GM21360 (cell line): ENCODE measurements around the gene FIGN.

Experiments
- ATAC-seq: cut with Tn5 transposase; IDR thresholded peaks from one replicate; pipeline ENCODE4 v1.9.1; 2021; ENCODE audit warnings: mild to moderate bottlenecking, moderate library complexity; ENCODE audit not compliant: unreplicated experiment

The FIGN gene

DNA sequence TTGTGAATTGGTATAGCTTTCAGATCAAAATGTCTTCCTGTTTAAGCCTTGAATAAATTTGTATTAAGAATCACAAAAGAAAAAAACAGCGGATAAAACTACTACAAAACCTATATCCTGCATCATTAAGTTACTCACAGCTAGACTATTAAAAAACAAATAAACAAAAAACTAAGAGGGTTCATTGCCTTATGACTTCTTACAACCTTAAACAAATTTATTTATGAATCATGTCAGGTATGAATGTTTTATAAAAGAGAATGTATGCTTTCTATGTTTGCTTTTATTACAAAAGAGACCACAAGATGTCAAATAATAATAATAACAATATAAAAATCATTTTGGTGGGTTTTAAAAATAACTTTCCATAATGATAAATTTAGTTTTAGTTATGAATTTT, 109.6 kb downstream of the FIGN start:
- ATAC-seq = no peak

DNA sequence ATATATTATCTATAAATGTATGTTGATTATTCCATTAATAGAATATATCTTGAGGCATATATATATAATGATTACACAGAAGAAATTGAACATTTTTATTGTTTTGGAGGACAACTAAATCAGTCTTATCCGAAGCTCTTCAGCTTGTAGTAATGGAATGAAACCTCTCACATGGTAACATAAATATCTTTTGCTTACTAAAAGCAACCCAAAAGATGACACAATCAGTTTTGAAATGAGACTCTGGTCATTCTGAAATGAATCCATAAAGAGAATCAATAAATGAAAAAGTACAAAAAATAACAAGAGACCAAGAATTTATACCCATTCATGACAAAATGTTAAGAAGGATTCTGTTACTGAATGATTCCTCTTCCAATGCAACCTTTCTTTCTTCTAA, 110.2 kb downstream of the FIGN start:
- no peak for ATAC-seq

DNA sequence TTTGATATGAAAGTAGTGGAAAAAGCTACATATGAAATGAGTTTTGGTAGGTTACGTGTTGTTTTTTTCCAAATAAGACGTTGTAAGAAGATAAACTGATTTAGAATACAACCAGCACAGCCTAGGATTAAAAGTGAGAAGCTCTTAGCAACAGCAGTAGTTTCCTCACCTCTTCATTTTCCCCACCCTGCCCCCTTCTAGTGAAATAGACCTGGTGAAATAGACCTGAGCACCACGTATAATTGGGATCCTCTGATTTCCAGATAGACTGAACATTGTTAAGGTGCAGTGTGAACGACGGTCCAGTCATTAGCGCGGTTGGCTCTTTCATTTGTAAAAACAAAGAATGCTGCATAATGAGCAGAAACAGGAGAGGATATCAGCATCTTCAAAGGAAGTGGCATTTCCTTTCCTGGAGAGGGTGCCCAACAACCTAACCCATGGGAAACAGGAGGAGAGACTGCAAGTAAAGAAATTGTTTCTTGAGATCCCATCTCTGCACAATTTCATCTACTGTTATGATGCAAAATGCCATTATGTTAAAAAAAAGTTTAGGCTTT, 114.3 kb downstream of the FIGN start:
- ATAC-seq = no peak

DNA sequence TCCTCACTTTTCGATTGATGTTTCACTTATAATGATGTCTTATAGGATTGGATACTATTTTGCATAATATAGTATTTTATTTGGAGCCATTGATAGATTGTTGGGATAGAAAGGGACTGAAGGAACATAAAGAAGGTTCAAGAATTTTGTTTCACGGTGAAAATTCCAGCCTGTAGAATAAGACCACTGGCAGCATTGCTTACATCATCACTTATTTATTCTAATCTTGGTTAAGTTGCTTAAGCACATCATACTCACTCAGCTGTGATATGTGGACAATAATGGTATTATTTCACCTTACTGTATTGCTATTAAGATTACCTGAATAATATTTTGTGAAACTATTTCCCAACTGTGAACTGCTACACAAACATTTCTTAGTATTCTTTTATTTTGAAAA, 118.3 kb downstream of the FIGN start:
- no peak for ATAC-seq

DNA sequence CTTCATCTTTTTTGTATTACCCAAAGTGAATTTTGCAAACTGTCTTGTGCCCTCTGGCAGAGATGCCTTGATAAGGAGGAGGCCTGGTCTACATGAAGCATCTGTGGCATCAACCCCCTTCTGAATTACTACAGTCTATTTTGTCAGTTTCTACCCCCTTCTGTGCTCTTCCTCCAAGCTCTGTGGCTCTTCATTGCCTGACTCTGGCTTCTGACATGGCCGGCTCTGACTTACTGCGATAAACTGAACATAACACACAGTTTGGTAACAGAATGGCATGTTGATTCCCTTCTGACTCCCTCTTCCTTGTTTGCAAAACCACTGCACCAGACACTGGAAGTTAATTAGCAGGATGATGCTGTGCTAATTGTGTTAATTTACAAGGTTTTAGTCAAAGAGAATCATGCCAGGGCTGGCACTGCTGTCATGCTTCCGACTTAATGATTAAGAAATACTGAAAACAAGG, 122.5 kb downstream of the FIGN start:
- ATAC-seq = no peak

DNA sequence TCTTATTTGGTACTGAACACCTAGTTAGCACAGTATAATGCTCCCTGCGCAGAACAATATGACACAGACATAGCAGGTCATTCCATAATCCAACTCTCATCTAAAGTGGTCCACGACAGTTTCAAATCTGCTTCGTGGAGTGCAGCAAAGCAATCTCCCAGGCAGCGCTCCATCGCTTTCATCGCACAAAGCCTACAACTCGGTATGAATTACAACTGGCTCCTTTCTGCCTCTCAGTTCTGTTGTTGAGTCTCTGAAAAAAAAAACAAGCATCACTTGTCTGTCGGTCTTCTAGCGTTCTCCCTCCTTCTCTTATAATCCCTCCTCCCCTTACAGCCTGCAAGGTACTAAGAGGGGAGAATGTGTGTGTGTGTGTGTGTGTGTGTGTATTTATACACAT, 123.5 kb downstream of the FIGN start:
- ATAC-seq = no peak

DNA sequence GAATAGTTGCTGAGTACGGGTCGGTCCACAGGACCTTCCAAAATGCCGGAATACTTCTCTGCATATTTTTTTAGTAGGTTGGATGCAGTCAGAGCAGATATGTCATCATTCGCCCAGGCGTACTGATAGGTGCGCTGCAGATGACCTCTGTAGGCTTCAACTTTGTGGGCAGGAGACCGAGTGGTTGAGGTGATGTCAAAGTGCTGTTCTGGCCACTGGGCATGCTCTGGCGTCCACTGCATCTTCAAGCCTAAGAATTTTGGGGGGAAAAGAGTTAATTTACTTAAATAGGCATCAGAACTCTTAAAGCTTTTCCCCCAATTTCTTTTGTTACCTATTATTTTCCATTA, 124.3 kb downstream of the FIGN start:
- no peak for ATAC-seq

DNA sequence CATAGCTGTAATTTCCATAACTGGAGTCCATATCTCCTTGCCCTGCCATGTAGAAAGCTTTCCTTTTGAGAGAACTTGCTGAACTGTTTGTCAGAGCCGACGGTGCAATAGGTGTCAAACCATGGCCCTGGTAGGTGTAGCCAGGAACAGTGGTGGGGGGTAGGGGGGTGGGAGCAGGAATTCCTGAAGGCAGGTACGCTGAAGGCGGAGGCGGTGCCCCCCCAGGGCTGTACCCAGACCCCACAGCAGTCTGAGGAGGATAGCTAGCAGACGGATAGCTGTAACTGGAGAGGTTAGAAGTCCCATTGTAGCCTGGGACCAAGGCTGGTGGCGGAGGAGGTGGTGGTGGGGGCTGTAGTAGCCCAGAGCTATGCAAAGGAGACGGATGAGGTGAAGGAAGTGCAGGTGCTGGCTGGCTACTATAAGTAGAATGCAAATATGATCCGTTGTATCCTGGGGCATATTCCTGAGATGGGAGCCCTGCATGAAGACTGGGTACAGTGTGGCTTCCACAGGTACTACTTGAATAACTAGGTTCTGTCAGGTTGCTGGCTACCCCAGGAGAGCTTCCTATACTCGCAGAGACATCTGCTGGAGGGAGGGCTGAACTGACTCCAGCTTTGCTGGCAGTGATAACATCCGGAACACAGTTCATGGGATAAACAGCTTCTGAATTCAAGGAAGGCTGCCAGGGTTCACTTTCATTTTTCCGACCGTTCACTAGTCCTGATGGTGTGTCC, 124.8 kb downstream of the FIGN start:
- no peak for ATAC-seq

DNA sequence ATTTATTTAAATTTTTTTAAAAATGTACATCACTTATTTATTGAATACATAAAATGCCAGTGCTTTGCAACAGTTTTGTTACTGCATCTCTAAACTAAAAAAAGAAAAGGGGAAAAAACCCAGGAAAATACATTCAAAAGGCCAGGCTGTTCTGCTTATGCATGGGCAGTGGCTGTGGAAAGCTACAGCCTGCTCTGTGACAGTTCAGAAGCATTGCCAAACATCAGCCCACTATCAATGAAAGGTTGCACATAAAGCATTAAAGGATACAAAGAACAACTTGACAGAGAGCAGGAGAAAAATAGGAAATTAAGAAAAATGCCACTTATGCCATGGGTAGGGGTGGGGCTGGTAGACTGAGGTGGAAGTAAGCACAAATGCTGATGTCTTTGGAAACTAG, 128.2 kb downstream of the FIGN start:
- no peak for ATAC-seq

DNA sequence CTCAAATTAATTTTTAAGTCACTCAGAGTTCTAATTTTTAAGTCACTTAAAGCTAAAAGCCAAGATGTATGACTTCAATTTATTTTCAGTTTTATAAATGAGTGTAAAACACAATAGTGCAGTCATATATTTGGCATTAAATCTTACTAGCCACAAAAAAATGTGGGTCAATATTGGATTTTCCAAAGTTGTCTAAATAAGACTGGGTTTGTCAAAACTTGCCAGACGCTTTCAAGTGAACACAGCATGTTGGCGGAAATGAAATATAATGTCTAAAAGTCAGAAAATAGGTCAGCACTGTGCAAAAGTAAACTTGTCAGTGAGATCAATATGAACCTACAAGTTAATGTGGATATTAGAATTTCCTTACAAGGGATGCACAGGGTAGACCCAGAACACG, 128.9 kb downstream of the FIGN start:
- no peak for ATAC-seq

DNA sequence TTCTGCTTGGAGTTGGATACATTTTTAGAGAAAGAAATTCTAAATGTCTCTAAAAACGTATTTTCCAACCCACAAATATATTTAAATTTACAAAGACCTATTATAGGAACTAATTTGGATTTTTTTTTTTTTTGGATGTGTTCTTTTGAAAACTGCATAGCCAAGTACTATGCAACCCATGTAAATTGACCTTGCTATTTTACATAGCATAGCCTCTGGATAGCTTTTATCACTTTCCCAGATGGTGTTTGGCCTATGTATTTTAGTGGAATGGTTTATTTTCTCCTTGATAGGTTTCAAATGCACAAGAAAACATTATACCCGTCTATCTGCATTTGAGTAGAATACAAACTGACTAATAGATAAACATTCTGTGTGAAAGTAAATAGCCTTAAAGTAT, 130.0 kb downstream of the FIGN start:
- no peak for ATAC-seq

DNA sequence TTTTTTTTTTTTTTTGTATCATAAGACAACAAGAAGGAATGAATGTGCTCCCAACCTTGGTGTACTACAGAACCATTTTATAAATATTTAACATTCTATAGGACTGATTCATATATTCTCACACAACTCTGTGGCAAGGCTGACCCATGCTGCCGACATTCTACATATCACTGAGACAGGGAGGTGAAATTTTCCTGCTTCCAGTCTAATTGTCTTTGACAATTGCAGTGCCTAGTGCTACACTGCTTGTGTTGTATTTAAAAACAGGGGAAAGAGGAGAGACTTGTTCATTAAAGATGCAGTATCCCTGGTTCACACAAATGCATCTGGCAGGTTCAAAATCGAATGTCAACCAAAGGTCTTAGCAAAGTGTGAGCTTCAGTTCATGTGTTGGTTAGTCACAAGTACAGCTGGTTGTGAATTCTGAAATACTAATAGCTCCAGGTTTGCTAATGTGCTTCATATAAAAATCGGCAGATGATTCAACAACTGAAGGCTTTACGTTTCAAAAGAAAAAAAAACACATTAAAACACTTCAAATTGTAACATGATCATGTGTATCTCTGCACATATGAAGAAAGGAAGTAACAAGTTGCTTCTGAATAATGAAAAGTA, 130.8 kb downstream of the FIGN start:
- ATAC-seq = no peak

DNA sequence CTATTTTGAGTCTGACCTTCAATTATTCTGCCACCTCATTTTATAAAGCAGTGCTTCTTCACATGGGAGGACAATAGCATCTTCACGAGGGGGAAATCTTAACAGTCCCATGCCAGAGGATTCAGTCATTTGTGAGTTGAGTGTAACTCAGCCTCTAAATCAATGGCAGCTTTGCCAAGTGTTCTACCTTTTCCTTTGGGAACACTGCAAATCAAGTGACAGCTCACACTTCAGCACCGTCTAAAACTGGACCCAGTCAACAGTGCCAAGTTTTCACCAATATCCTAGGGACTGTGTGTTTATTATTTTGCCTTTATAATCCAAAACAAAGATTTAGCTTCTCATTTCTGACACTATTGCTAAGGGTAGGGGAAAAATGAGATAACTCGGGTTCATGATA, 133.6 kb downstream of the FIGN start:
- no peak for ATAC-seq

DNA sequence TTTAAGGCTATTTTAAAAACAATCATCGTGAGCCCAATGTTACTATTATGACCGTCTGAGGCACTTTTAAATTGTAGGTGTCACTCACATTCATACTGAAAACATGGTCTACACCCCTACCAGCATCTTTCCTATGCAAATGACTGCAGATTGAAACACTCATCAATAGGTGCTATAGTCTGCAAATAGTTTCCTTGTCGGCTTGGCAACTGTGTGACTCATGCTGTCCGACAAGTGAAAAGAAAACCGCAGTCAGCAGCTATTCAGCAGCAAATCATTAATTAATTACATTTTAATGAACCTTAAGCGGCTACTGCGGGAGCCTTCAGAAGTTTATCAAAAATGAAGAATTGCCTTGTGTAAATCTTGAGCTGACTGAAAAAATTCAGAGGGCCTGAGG, 134.4 kb downstream of the FIGN start:
- ATAC-seq = no peak

DNA sequence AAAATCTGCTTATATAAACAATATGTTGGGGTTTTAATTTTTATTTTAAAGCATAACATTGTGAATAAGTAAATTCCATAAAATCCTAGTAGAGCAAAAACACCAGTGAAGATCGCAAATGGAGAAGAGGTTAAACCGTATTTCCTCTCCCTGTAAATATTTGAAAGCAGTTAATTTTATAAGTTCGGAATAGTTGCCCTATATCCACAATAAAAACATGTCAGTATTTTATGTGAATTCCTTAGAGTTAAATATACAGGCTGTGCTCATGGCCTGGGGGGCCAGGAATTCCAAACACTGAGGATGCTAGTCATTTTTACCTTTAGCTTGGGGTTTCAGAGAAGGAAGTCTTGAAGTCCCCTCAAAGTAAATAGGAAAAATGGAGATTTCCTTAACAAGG, 135.0 kb downstream of the FIGN start:
- no peak for ATAC-seq

DNA sequence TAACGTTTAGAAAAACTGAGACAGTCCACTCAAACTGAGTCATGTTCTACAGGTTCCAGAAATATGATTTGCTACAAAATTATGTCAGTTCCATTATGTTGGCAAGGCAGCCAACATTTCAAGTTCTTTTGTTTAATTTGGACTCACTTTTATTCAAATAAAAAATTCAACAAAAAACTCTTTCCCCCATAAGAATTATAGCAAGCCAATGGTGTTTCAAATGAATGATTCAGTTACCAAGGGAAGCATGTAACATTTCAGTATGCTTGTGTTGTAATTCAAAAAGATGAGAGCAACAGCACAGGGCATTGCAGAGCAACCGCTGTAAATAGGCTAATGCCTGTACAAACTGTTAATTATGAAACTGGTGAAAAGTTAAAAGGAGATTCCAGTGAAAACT, 140.8 kb downstream of the FIGN start:
- no peak for ATAC-seq

DNA sequence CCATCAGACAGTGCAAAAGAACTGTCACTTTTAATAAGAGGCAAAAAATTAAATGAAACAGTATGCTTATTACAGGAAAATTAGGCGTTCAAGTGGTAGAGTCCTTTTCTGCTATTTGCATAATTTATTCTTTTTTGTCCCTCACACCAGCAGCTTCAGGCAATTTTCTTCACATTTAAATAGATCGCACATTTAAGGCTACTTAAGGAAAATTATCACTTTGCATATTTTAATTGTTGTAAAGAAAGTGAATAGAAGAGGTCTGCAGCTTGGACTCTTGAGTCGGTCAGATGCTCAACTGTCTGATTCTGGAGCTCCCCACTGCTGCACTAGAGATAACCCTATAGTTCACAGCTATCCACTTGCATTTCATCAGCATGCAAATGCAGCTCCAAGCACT, 141.3 kb downstream of the FIGN start:
- no peak for ATAC-seq

DNA sequence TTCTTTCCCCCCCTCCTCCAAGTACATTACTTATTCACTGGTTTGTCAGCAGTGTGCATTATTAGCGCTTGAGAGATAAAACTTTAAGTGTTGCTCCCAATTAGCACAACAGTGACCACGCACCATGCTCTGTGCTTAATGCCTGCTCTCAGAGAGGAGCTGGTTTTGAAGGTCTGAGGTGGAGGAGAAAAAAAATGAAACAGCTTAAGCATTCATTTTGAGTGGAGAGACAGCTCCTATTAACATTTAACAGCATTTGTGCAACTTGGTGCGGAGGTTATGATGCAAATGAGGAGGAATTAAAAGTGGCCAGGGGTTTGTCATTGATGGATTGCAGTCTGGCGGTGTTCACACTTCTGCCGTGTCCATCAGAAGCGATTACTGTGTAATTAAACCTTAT, 141.8 kb downstream of the FIGN start:
- ATAC-seq = no peak

DNA sequence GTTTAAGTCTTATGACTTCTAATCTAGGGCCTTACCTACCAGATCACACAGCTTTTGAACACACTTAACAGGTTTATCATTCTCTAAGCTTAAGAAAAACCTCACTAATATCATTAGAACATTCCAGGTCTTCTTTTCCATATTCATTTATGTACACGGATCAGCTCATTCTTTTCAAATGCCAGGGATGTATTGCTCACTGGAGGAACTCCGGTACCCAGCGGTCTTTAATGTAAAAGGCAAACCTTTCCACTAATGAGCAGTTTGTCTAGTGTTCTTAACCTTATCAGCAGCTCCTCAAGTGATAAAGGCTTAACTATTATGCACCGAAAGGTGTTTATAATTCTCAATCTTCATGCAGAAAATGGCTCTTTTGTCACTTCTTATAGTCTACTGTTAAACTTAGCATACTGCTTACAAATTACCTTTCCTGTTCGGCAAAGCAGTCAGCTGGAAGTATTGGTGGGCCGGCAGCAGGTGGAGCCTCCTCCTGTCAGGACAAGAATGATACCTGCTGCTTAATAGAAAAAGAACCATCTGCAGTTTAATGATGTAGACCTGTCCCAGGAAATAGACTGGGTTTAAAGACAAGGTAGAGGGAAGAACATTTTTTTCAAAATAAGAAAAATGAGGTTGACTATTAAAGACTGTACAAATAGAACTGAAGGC, 142.7 kb downstream of the FIGN start:
- ATAC-seq = no peak

DNA sequence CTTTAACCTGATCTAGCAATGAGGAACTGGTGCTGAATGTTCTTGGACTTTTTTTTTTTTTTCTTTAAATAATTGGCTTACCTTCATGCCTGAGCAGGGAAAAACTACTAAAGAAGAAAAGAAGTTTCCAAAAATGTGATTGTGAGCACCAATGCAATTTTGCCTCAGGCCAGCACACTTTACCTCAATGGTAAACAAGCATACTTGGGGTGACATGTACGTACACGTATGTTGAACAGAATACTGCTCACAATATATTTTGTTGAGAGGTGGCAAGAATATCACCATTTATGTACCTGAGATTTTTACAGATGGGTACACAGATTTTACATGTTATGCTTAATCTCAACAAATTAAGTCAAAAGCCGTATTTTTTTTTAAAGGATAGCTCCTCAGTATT, 144.3 kb downstream of the FIGN start:
- no peak for ATAC-seq

DNA sequence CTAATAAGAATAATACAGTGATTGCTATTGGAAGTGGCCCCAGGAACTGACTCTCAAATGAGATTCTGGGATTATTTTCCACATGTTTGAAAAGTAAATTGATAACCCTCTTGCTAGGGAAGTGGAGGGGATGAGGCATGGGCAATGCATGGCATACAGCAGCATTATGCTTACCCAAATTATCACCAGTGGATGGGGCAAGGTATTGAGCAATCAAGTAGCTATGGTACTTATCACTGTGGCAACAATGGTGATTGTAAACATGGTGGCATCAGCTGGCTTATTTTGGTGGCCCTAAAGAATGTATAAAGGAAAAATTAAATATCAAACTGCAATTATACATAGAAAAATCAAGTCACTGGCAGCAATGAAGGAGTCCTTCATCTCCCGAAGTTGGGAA, 155.1 kb downstream of the FIGN start:
- no peak for ATAC-seq

DNA sequence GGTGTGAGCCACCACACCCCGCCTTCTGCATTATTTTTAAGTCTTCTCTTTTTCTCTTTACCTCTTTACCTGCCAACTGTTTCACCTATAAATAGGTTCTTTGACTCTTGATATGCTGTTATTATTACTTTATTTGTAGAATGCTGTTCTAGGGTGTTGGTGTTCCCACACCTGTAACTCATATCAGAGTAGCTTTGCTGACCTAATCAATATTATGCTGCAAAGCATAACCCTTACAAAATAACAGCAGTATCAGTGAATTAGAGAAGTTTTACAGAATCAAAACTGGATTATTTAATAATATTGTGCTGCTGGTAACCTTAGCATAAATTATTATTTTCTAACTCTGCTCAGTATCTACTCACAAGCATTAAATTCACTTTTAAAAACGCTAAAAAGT, 161.5 kb downstream of the FIGN start:
- ATAC-seq = no peak
